Activated CD8-positive, alpha-beta memory T cell treated with anti-CD3 and anti-CD28 coated beads, Interleukin-2, amount 50 U/mL, for 4 hours (primary cell): ENCODE data around the gene DEUP1.

Experiments
- DNase-seq: peaks from one replicate; pipeline ENCODE4 v3.0.0-alpha.2; 2020

The DEUP1 gene

DNA sequence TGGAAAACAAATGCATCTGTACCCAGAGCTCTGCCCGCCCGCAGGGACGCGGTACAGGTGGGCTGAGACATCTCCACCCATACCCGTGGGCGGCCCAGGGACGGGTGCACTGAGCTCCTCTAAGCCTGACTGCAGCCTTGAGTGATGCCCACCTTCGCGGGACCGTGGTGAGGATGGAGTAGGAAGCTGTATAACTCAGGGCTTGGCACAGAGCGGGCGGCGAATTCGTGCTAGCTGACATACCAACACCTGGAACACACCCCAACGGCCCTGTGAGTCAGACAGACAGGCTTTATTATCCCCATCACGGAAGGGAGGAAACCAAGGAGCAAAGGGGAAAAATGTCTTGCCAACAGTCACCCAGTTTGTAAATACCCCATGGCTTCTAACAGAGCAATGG is 150.7 kb downstream of the DEUP1 start:
- DNase-seq = no peak

DNA sequence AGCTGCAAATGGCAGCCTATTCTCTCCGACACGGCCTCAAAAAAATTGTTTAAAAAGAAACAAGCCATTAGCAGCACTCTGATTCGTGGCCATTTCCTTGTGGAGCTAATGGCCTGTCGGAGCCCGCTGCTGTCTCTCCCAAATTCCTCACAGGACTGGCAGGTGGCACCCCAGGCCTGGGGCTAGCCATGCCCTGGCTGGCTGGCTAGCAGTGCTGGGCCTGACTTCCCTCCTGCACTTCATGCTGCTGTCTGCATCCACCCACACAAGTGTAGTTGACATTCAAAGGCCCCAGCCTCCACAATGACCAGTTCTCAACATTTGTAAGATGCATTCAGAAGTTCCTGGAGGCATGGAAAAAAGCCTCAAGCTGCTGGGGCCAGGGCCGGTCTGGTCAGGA is 151.2 kb downstream of the DEUP1 start:
- DNase-seq = no peak

DNA sequence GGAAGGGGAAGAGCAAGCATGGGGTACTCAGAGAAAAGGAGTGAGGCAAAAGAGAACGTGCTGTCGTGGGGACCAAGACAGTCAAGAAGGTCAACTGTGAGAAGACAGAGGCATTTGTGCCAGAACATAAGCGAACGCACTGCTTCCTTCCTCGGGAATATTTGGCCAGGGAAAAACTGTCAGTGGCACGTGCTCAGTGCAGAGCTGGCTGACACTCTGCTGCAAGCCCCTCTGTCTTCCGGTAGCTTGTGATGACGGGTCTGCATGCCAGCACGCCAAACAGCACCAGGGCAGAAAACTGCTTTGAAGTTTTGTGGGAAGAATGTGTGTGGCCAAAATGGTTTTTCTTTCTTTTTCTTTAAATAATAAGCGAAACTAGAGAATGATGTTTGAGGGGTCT is 152.0 kb downstream of the DEUP1 start:
- no peak for DNase-seq

DNA sequence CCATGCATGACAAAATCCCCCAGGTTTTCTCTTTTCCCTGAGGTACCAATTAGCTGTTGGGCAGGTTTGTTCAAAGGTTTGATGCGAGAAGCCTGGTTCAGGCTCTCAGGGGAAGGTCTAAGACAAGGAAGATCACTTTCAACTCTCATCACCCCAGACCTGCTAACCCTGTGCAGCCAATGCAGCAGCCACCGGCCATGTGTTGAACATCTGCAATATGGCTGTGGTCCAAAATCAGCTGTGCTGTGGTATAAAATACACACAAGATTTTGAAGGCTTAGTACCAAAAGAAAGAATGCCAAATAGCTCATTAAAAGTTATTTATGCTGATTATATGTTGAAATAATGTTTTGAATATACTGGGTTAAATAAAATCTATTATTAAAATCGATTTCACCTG is 154.2 kb downstream of the DEUP1 start:
- DNase-seq = no peak

DNA sequence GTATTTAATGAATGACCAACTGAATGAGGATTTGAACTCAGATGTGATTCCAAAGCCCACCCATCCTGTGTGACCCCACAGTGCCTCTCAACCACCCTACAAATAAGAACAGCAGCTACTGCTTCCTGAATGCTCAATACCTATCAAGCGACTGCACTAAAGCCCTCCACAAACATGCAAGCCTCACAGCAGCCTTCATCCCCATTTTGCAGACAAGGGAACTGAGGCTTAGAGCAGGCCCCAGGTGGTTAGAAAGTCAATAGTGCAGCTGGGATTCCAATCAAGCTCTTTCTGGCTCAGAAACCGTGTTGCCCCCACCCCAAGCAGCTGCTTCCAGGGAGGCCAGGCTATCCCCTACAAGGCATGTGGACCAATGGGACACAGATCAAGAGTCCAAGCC is 155.4 kb downstream of the DEUP1 start:
- DNase-seq = no peak

DNA sequence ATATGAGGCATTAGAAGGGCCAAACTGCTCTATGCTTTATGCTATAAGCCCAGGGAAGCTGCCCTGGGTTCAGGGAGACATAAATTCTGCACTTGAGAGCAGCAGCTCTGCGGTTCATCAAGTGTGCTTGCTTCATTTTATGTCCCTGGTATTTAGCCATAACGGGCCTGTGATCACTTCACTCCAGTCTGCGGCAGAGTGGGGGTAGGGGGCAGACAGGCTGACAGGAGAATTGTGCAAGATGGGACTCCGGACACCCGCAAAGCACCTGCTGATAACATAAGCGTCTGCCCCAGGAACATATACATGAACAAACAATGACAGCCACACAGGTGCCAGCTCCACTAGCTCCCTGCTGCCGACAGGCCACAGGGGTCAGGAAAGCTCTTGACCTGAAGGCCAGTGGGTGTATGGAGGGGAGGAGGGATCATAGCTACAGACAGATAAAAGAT is 156.5 kb downstream of the DEUP1 start:
- DNase-seq = no peak
